Smooth muscle cell of bladder (primary cell): ENCODE results near the gene OR10D3. TPM values are rescaled to one million over a fixed set of nuclear protein-coding genes. Genes with fewer than 3 reads are reported as not detected.

Source experiments
- total RNA-seq: library from RNA; depleted of rRNA; stranded (reverse); fragments of >200 nt; gene quantifications from 2 replicates; pipeline ENCODE4 v1.2.3, GENCODE V29; 2014

The OR10D3 gene, protein sequence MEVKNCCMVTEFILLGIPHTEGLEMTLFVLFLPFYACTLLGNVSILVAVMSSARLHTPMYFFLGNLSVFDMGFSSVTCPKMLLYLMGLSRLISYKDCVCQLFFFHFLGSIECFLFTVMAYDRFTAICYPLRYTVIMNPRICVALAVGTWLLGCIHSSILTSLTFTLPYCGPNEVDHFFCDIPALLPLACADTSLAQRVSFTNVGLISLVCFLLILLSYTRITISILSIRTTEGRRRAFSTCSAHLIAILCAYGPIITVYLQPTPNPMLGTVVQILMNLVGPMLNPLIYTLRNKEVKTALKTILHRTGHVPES
- not detected in 2 replicates for total RNA-seq

DNA sequence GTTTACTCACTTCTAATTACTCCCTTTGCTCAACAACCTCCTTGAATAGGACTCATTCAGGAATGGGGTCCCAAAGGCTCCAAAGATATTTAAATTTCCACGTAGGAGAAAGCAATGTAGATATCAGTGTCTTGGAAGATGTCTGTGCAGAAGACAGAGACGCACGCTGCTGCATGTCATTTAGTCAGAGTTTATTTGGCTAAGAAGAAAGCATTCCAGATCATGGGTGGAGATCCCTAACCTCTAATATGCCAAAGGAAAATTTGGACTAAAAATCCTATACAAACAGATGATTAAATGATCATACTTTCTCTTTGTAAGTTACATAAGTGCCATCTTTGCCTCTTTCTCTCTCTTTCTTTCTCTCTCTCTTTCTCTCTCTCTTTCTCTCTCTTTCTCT lies at the start of gene OR10D3:
TSS of gene OR10D3 (plus strand) at position 278 of the 400 bp plus-strand sequence. CDS start 1,925 bp downstream, outside the sequence.

Other genes starting within 250 kb of the OR10D3 start
- under 0.01 TPM in 1 of 2 replicates, not detected in the other for gene OR4D5, start 243.7 kb upstream of the OR10D3 start, total RNA-seq
- gene OR6T1, start 239.5 kb upstream of the OR10D3 start, total RNA-seq = not detected in 2 replicates
- not detected in 2 replicates for gene OR10S1, start 205.6 kb upstream of the OR10D3 start, total RNA-seq
- gene OR10G6, start 188.2 kb upstream of the OR10D3 start, total RNA-seq = not detected in 2 replicates
- not detected in 2 replicates for gene OR10G4, start 170.3 kb upstream of the OR10D3 start, total RNA-seq
- gene OR10G9, start 160.3 kb upstream of the OR10D3 start, total RNA-seq = not detected in 2 replicates
- gene OR10G8, start 156.5 kb upstream of the OR10D3 start, total RNA-seq = not detected in 2 replicates
- not detected in 2 replicates for gene OR10G7, start 142.0 kb upstream of the OR10D3 start, total RNA-seq
- 7.6 and 12.7 TPM in 2 replicates for gene VWA5A, start 67.9 kb upstream of the OR10D3 start, total RNA-seq
- gene OR8G1, start 57.8 kb downstream of the OR10D3 start, total RNA-seq = not detected in 2 replicates
- gene OR8G5, start 73.0 kb downstream of the OR10D3 start, total RNA-seq = not detected in 2 replicates
- not detected in 2 replicates for gene OR8D1, start 130.6 kb downstream of the OR10D3 start, total RNA-seq
- gene OR8D2, start 136.9 kb downstream of the OR10D3 start, total RNA-seq = not detected in 2 replicates
- not detected in 2 replicates for gene OR8B2, start 201.2 kb downstream of the OR10D3 start, total RNA-seq
- not detected in 2 replicates for gene OR8B3, start 215.7 kb downstream of the OR10D3 start, total RNA-seq
- not detected in 2 replicates for gene OR8B4, start 241.5 kb downstream of the OR10D3 start, total RNA-seq